CD4-positive, alpha-beta memory T cell (primary cell): Measurements from ENCODE around the gene TGFA. TPM values are rescaled to one million over a fixed set of nuclear protein-coding genes. Genes with fewer than 3 reads are reported as not detected.

ENCODE experiments used
- CTCF ChIA-PET: fragments of 350-600 bp; sonication (Branson Sonifier 250); formaldehyde crosslinking; loops from one replicate; lab custom pipeline; 2021; ENCODE audit warnings: inconsistent platforms; ENCODE audit not compliant: partially characterized antibody; lab: Charles Lee
- POLR2A ChIA-PET: fragments of 350-600 bp; sonication (Branson Sonifier 250); formaldehyde crosslinking; loops from one replicate; lab custom pipeline; 2021; ENCODE audit not compliant: partially characterized antibody; lab: Charles Lee
- DNase-seq, 5 donors: peaks; one replicate each; pipeline versions ENCODE4 v3.0.0 to v3.0.0-alpha.2; 2020 to 2022; ENCODE audit warnings: mixed read lengths in 1 of 5
- H3K27ac ChIP-seq: one replicate; pipeline ENCODE4 v1.7.0; 2013; ENCODE audit warnings: low read depth, low read length
- H3K27me3 ChIP-seq: 2 replicates; pipeline ENCODE4 v1.7.0; 2013; ENCODE audit warnings: mild to moderate bottlenecking, low read length, moderate library complexity; ENCODE audit not compliant: insufficient read depth
- H3K36me3 ChIP-seq: 2 replicates; pipeline ENCODE4 v1.7.0; 2013; ENCODE audit warnings: mild to moderate bottlenecking, low read length, moderate library complexity; ENCODE audit not compliant: insufficient read depth
- H3K4me1 ChIP-seq: 2 replicates; pipeline ENCODE4 v1.7.0; 2013; ENCODE audit warnings: mild to moderate bottlenecking, low read length, moderate library complexity; ENCODE audit not compliant: insufficient read depth
- H3K4me3 ChIP-seq, 2 donors: one replicate each; pipeline ENCODE4 v1.7.0; 2013; ENCODE audit warnings: low read length in 2 of 2, mild to moderate bottlenecking in 1 of 2
- H3K9me3 ChIP-seq, 2 donors: one replicate each; pipeline ENCODE4 v1.7.0; 2013; ENCODE audit warnings: low read length in 2 of 2, control low read depth in 1 of 2; ENCODE audit not compliant: control insufficient read depth in 1 of 2
- H3K27ac Mint-ChIP-seq, 7 donors: one replicate each; pipeline ENCODE4 v1.8.0; 2020 to 2021; ENCODE audit warnings: mixed read lengths in 7 of 7, mild to moderate bottlenecking in 6 of 7, inconsistent platforms in 3 of 7, moderate library complexity in 3 of 7
- H3K27me3 Mint-ChIP-seq, 2 donors: one replicate each; pipeline ENCODE4 v1.8.0; 2020 to 2021; ENCODE audit warnings: mixed read lengths in 2 of 2
- H3K36me3 Mint-ChIP-seq, 2 donors: one replicate each; pipeline ENCODE4 v1.8.0; 2020 to 2021; ENCODE audit warnings: mixed read lengths in 2 of 2, inconsistent platforms in 1 of 2, mild to moderate bottlenecking in 1 of 2
- H3K4me1 Mint-ChIP-seq, 4 donors: one replicate each; pipeline ENCODE4 v1.8.0; 2020 to 2021; ENCODE audit warnings: mixed read lengths in 4 of 4, mild to moderate bottlenecking in 1 of 4
- H3K4me3 Mint-ChIP-seq, 8 donors: one replicate each; pipeline ENCODE4 v1.8.0; 2020 to 2021; ENCODE audit warnings: mixed read lengths in 8 of 8, mild to moderate bottlenecking in 7 of 8, moderate library complexity in 6 of 8, inconsistent platforms in 3 of 8
- H3K9me3 Mint-ChIP-seq, 8 donors: one replicate each; pipeline ENCODE4 v1.8.0; 2020 to 2021; ENCODE audit warnings: mixed read lengths in 8 of 8, mild to moderate bottlenecking in 5 of 8, inconsistent platforms in 3 of 8, moderate library complexity in 1 of 8
- intact Hi-C: fragments of 100-400 bp; cut with micrococcal nuclease; formaldehyde crosslinking; loops from one replicate; pipeline ENCODE4 v1.15.1; 2023
- polyA plus RNA-seq, 2 donors: library from polyadenylated mRNA; unstranded; fragments of 300-500 nt; fragmentation: Illumina TruSeq; gene quantifications; one replicate each; pipeline ENCODE4 v1.2.3, GENCODE V29; 2021
- total RNA-seq, 2 experiments: library from RNA; stranded (reverse); gene quantifications; one replicate each; pipeline ENCODE4 v1.2.3, GENCODE V29; 2021

The TGFA gene
- total and polyA plus RNA-seq, 4 experiments from 2014 or later = 0.46 to 4.2 (median 2.3) TPM

- no peaks in the 10 kb centered on the region for H3K9me3 Mint-ChIP-seq
- DNase-seq = no peak
- H3K27me3 ChIP-seq = no peaks in the 10 kb centered on the region
- H3K4me1 ChIP-seq = no peaks in the 10 kb centered on the region
- H3K36me3 ChIP-seq = no peaks in the 10 kb centered on the region
- H3K27ac Mint-ChIP-seq = no peak overlapping the region
- intact Hi-C loops = no loop called here
- H3K4me3 Mint-ChIP-seq = no peak overlapping the region
- H3K9me3 ChIP-seq = no peaks in the 10 kb centered on the region
- H3K4me3 ChIP-seq = no peak overlapping the region
- no peaks in the 10 kb centered on the region for H3K36me3 Mint-ChIP-seq
- ChIA-PET CTCF (interaction anchor here (1.2 kb wide), 1 partner anchor 80 kb away, joined by 3 read pairs; no protein-coding TSS in a partner anchor), POLR2A (no interaction called here)
- no peak overlapping the region for H3K27ac ChIP-seq
- peaks cover 2% of the 10 kb centered on the region in 2 donors for H3K27me3 Mint-ChIP-seq
- H3K4me1 Mint-ChIP-seq = peaks cover 0 to 1% (median 0%) of the 10 kb centered on the region in 4 donors
Measured at GRCh38 chr2:70420740-70421139, 132.9 kb downstream of the TGFA start.

GRCh38 chr2:70420143-70420542 lies 133.5 kb downstream of the TGFA start:
- Mint-ChIP-seq H3K27me3 (peaks cover under 1 to 4% of the 10 kb centered on the region in 2 donors), H3K4me1 (peaks cover 0 to 1% (median 0%) of the 10 kb centered on the region in 4 donors), H3K27ac (no peak overlapping the region), H3K4me3 (no peak overlapping the region), H3K36me3 (no peaks in the 10 kb centered on the region), H3K9me3 (no peaks in the 10 kb centered on the region)
- Histone ChIP-seq H3K9me3 (no peaks in the 10 kb centered on the region), H3K27ac (no peak overlapping the region), H3K36me3 (no peaks in the 10 kb centered on the region), H3K4me1 (no peaks in the 10 kb centered on the region), H3K4me3 (no peak overlapping the region), H3K27me3 (no peaks in the 10 kb centered on the region)
- POLR2A ChIA-PET = no interaction called here
- CTCF ChIA-PET = interaction anchor here (1.2 kb wide), 1 partner anchor 80 kb away, joined by 3 read pairs; no protein-coding TSS in a partner anchor
- no peak for DNase-seq
- intact Hi-C loops = no loop called here

GRCh38 chr2:70418514-70418913 lies 135.1 kb downstream of the TGFA start:
- H3K9me3 ChIP-seq = no peaks in the 10 kb centered on the region
- H3K36me3 ChIP-seq = no peaks in the 10 kb centered on the region
- H3K27ac ChIP-seq = no peak overlapping the region
- H3K27me3 Mint-ChIP-seq = peaks cover 0 to 4% of the 10 kb centered on the region in 2 donors
- H3K27me3 ChIP-seq = no peaks in the 10 kb centered on the region
- H3K27ac Mint-ChIP-seq = peak overlapping the region in 2 of 7 donors; percentile 27 to 40
- POLR2A ChIA-PET = no interaction called here
- CTCF ChIA-PET = no interaction called here
- no peaks in the 10 kb centered on the region for H3K9me3 Mint-ChIP-seq
- intact Hi-C loops = no loop called here
- no peaks in the 10 kb centered on the region for H3K4me1 ChIP-seq
- no peak overlapping the region for H3K4me3 Mint-ChIP-seq
- no peak for DNase-seq
- no peaks in the 10 kb centered on the region for H3K36me3 Mint-ChIP-seq
- no peak overlapping the region for H3K4me3 ChIP-seq
- H3K4me1 Mint-ChIP-seq = peaks cover 0 to 1% (median 0%) of the 10 kb centered on the region in 4 donors

- no peak for DNase-seq
- Histone ChIP-seq H3K9me3 (no peaks in the 10 kb centered on the region), H3K4me3 (no peak overlapping the region), H3K36me3 (no peaks in the 10 kb centered on the region), H3K27ac (no peak overlapping the region), H3K27me3 (no peaks in the 10 kb centered on the region), H3K4me1 (no peaks in the 10 kb centered on the region)
- Mint-ChIP-seq H3K4me3 (no peak overlapping the region), H3K4me1 (peaks cover 0 to 1% (median 0%) of the 10 kb centered on the region in 4 donors), H3K9me3 (no peaks in the 10 kb centered on the region), H3K36me3 (no peaks in the 10 kb centered on the region), H3K27me3 (peaks cover 0 to 2% of the 10 kb centered on the region in 2 donors), H3K27ac (no peak overlapping the region)
- ChIA-PET POLR2A (no interaction called here), CTCF (interaction anchor here (1.5 kb wide), 1 partner anchor 200 kb away, joined by 3 read pairs; no protein-coding TSS in a partner anchor)
- intact Hi-C loops = no loop called here
Measured at GRCh38 chr2:70417011-70417410, 136.6 kb downstream of the TGFA start.

- intact Hi-C loops = no loop called here
- no peaks in the 10 kb centered on the region for H3K36me3 Mint-ChIP-seq
- H3K27me3 ChIP-seq = no peaks in the 10 kb centered on the region
- ChIA-PET POLR2A (no interaction called here), CTCF (no interaction called here)
- no peak overlapping the region for H3K4me3 ChIP-seq
- no peak for DNase-seq
- no peak overlapping the region for H3K4me3 Mint-ChIP-seq
- no peaks in the 10 kb centered on the region for H3K9me3 Mint-ChIP-seq
- no peaks in the 10 kb centered on the region for H3K36me3 ChIP-seq
- no peak overlapping the region for H3K27ac ChIP-seq
- H3K4me1 Mint-ChIP-seq = peaks cover 0 to 1% (median 0%) of the 10 kb centered on the region in 4 donors
- H3K4me1 ChIP-seq = no peaks in the 10 kb centered on the region
- H3K27me3 Mint-ChIP-seq = peaks cover 0 to 2% of the 10 kb centered on the region in 2 donors
- no peaks in the 10 kb centered on the region for H3K9me3 ChIP-seq
- H3K27ac Mint-ChIP-seq = no peak overlapping the region
Measured at GRCh38 chr2:70412294-70413070, 141.1 kb downstream of the TGFA start.

GRCh38 chr2:70411483-70412125 lies 142.0 kb downstream of the TGFA start:
- no peaks in the 10 kb centered on the region for H3K9me3 Mint-ChIP-seq
- H3K36me3 Mint-ChIP-seq = no peaks in the 10 kb centered on the region

More at GRCh38 chr2:70411483-70412125, 142.0 kb downstream of the TGFA start:
- Histone ChIP-seq H3K27ac (no peak overlapping the region), H3K4me1 (no peaks in the 10 kb centered on the region), H3K4me3 (no peak overlapping the region), H3K27me3 (no peaks in the 10 kb centered on the region), H3K9me3 (no peaks in the 10 kb centered on the region), H3K36me3 (no peaks in the 10 kb centered on the region)
- intact Hi-C loops = no loop called here
- H3K27me3 Mint-ChIP-seq = peaks cover 2% of the 10 kb centered on the region in 2 donors
- H3K4me3 Mint-ChIP-seq = no peak overlapping the region
- peak overlapping the region in 1 of 7 donors; percentile 1 for H3K27ac Mint-ChIP-seq
- POLR2A ChIA-PET = no interaction called here
- CTCF ChIA-PET = no interaction called here
- H3K4me1 Mint-ChIP-seq = no peaks in the 10 kb centered on the region
- DNase-seq = no peak
